Fibroblast of upper back skin (primary cell): ENCODE results near the gene CPE.
A peak's percentile ranks its signal among the peaks of the same experiment; 100 is the strongest.
"Not testable (repeated sequence)": the region's sequence is repeated elsewhere in the genome, so short reads cannot be mapped to it uniquely, and the experiment has no call there.

Experiments used
- DNase-seq: peaks from one replicate; pipeline ENCODE4 v3.0.0-alpha.2; 2013

The CPE gene

GRCh38 chr4:165378745-165379677 lies at the start of gene CPE:
TSS of gene CPE (plus strand) at chr4:165379008. CDS start at chr4:165379222, 214 bp downstream.
- peak; percentile 79 for DNase-seq

GRCh38 chr4:165330071-165330470 lies 48.7 kb upstream of the CPE start:
- no peak for DNase-seq

- no peak for DNase-seq
These were observed 48.1 kb upstream of the CPE start for GRCh38 chr4:165330666-165331065.

GRCh38 chr4:165331359-165331758 lies 47.4 kb upstream of the CPE start:
- no peak for DNase-seq

GRCh38 chr4:165331823-165332222 lies 47.0 kb upstream of the CPE start:
- no peak for DNase-seq

GRCh38 chr4:165332502-165332901 lies 46.3 kb upstream of the CPE start:
- no peak for DNase-seq

- DNase-seq: no peak
These were observed 43.6 kb upstream of the CPE start for GRCh38 chr4:165335163-165335703.

- DNase-seq: no peak
These were observed 42.1 kb upstream of the CPE start for GRCh38 chr4:165336743-165337142.

- not testable (repeated sequence) for DNase-seq
These were observed 36.5 kb upstream of the CPE start for GRCh38 chr4:165342340-165342739.

- DNase-seq: no peak
These were observed 35.2 kb upstream of the CPE start for GRCh38 chr4:165343353-165344191.

- peak; percentile 25 for DNase-seq
These were observed 33.0 kb upstream of the CPE start for GRCh38 chr4:165345666-165346417.

- no peak for DNase-seq
These were observed 30.9 kb upstream of the CPE start for GRCh38 chr4:165347647-165348569.

GRCh38 chr4:165351359-165352130 lies 27.3 kb upstream of the CPE start:
- DNase-seq: no peak

GRCh38 chr4:165355900-165356300 lies 22.9 kb upstream of the CPE start:
- peak; percentile 54 for DNase-seq

- DNase-seq: peak; percentile 58
These were observed 19.3 kb upstream of the CPE start for GRCh38 chr4:165359506-165359905.

- DNase-seq: peak; percentile 80
These were observed 18.6 kb upstream of the CPE start for GRCh38 chr4:165360041-165360695.

- DNase-seq: no peak
These were observed 17.7 kb upstream of the CPE start for GRCh38 chr4:165360985-165361670.

- no peak for DNase-seq
These were observed 17.0 kb upstream of the CPE start for GRCh38 chr4:165361810-165362209.

- peak; percentile 43 for DNase-seq
These were observed 14.2 kb upstream of the CPE start for GRCh38 chr4:165364452-165365080.
